KMS-11 (cell line): ENCODE results near the gene CLTCL1.
"Not testable (repeated sequence)": the region's sequence is repeated elsewhere in the genome, so short reads cannot be mapped to it uniquely, and the experiment has no call there.

Source experiments
- H2AFZ ChIP-seq: fragments of 200-600 bp; sonication (generic); 2 replicates; pipeline ENCODE4 v1.6.1; 2016; ENCODE audit warnings: antibody characterized with exemption, mixed run types, low read depth
- H3K27ac ChIP-seq: fragments of 200-600 bp; sonication (generic); 2 replicates; pipeline ENCODE4 v1.6.1; 2016; ENCODE audit warnings: mild to moderate bottlenecking, mixed run types
- H3K27me3 ChIP-seq: fragments of 200-600 bp; sonication (generic); 2 replicates; pipeline ENCODE4 v1.6.1; 2017; ENCODE audit warnings: mild to moderate bottlenecking, low read depth, mixed run types, moderate library complexity; ENCODE audit not compliant: insufficient read depth
- H3K36me3 ChIP-seq: fragments of 200-600 bp; sonication (generic); 2 replicates; pipeline ENCODE4 v1.6.1; 2017; ENCODE audit warnings: mild to moderate bottlenecking, mixed run types; ENCODE audit not compliant: insufficient read depth
- H3K4me1 ChIP-seq: fragments of 200-600 bp; sonication (generic); 2 replicates; pipeline ENCODE4 v1.6.1; 2016; ENCODE audit warnings: mild to moderate bottlenecking, low read depth, mixed run types; ENCODE audit not compliant: poor library complexity, severe bottlenecking
- H3K4me2 ChIP-seq: fragments of 200-600 bp; sonication (generic); 2 replicates; pipeline ENCODE4 v1.7.0; 2016; ENCODE audit warnings: mild to moderate bottlenecking, mixed run types
- H3K4me3 ChIP-seq: fragments of 200-600 bp; sonication (generic); IDR thresholded peaks from 2 replicates; pipeline ENCODE4 v1.6.1; 2017; ENCODE audit warnings: low read depth, low read length, mixed read lengths; ENCODE audit not compliant: insufficient read depth
- H3K79me2 ChIP-seq: fragments of 200-600 bp; sonication (generic); 2 replicates; pipeline ENCODE4 v1.6.1; 2016; ENCODE audit warnings: low read depth, mixed run types; ENCODE audit not compliant: insufficient read depth
- H3K9ac ChIP-seq: fragments of 200-600 bp; sonication (generic); 2 replicates; pipeline ENCODE4 v1.6.1; 2016; ENCODE audit warnings: mild to moderate bottlenecking, mixed run types
- H4K20me1 ChIP-seq: fragments of 200-600 bp; sonication (generic); 2 replicates; pipeline ENCODE4 v1.6.1; 2016; ENCODE audit warnings: mild to moderate bottlenecking, mixed run types; ENCODE audit not compliant: insufficient read depth
- CTCF ChIP-seq: fragments of 200-600 bp; sonication (generic); conservative IDR thresholded peaks from 2 replicates; pipeline ENCODE4 v1.6.1; 2017; ENCODE audit warnings: low read depth, mild to moderate bottlenecking, antibody characterized with exemption, low read length, moderate library complexity, mixed read lengths

The CLTCL1 gene

GRCh38 chr22:19287076-19287707 is 4.3 kb downstream of the CLTCL1 start:
- no peak for TF ChIP-seq CTCF
- no peaks in the 10 kb centered on the region for H3K36me3 ChIP-seq
- no peak overlapping the region for H3K9ac ChIP-seq
- H3K4me2 ChIP-seq = no peak overlapping the region
- no peak overlapping the region for H2AFZ ChIP-seq
- no peaks in the 10 kb centered on the region for H3K79me2 ChIP-seq
- no peaks in the 10 kb centered on the region for H4K20me1 ChIP-seq
- no peak overlapping the region for H3K27ac ChIP-seq
- peaks cover 19% of the 10 kb centered on the region for H3K4me1 ChIP-seq
- no peak overlapping the region for H3K4me3 ChIP-seq
- no peaks in the 10 kb centered on the region; the same call in 1 of the 2 replicates for H3K27me3 ChIP-seq

GRCh38 chr22:19285831-19286230 is 5.7 kb downstream of the CLTCL1 start:
- no peaks in the 10 kb centered on the region for H3K36me3 ChIP-seq
- no peak overlapping the region for H3K4me2 ChIP-seq
- no peak overlapping the region for H2AFZ ChIP-seq
- H3K27ac ChIP-seq = no peak overlapping the region
- TF ChIP-seq CTCF = no peak
- no peak overlapping the region for H3K9ac ChIP-seq
- peaks cover 17% of the 10 kb centered on the region for H3K4me1 ChIP-seq
- H3K4me3 ChIP-seq = no peak overlapping the region
- H4K20me1 ChIP-seq = no peaks in the 10 kb centered on the region
- H3K27me3 ChIP-seq = no peaks in the 10 kb centered on the region; the same call in 1 of the 2 replicates
- H3K79me2 ChIP-seq = no peaks in the 10 kb centered on the region

GRCh38 chr22:19279143-19279542 is 12.4 kb downstream of the CLTCL1 start:
- not testable (repeated sequence) for H3K4me1 ChIP-seq, H3K27ac ChIP-seq, H3K4me3 ChIP-seq, H2AFZ ChIP-seq, H4K20me1 ChIP-seq, H3K4me2 ChIP-seq, H3K36me3 ChIP-seq, H3K9ac ChIP-seq, H3K79me2 ChIP-seq, H3K27me3 ChIP-seq

- no peaks in the 10 kb centered on the region for H3K79me2 ChIP-seq
Measured at GRCh38 chr22:19277785-19278184, 13.7 kb downstream of the CLTCL1 start.

More at GRCh38 chr22:19277785-19278184, 13.7 kb downstream of the CLTCL1 start:
- no peak overlapping the region for H3K27ac ChIP-seq
- no peak for TF ChIP-seq CTCF
- H3K9ac ChIP-seq = no peak overlapping the region
- no peaks in the 10 kb centered on the region for H3K4me1 ChIP-seq
- no peaks in the 10 kb centered on the region for H3K36me3 ChIP-seq
- H2AFZ ChIP-seq = no peak overlapping the region
- H3K4me3 ChIP-seq = no peak overlapping the region
- H3K4me2 ChIP-seq = no peak overlapping the region
- H3K27me3 ChIP-seq = no peaks in the 10 kb centered on the region
- H4K20me1 ChIP-seq = no peaks in the 10 kb centered on the region
